DMS114 treated with DMSO at 0.1 percent for 48 hours (cell line): ENCODE measurements around the gene AFF1.

Source experiments
- DNase-seq: peaks from one replicate; lab custom pipeline; 2025; ENCODE audit not compliant: unreplicated experiment; lab: John Stamatoyannopoulos, UW

AFF1 gene

GRCh38 chr4:86934771-86935565 lies at the start of gene AFF1:
AFF1 (plus strand) TSS chr4:86935011; CDS start chr4:86948534, 13,523 bp downstream.
- peak; percentile 53 for DNase-seq

- no peak for DNase-seq
Observed at GRCh38 chr4:86890790-86891189, 44.0 kb upstream of the AFF1 start.

GRCh38 chr4:86891762-86892635 lies 42.8 kb upstream of the AFF1 start, which contains the start of gene C4orf36:
C4orf36 (minus strand) TSS chr4:86892422; CDS start chr4:86891520, 902 bp downstream.
- no peak for DNase-seq

- no peak for DNase-seq
Observed at GRCh38 chr4:86892636-86892960, 42.2 kb upstream of the AFF1 start.

GRCh38 chr4:86893136-86893535 lies 41.7 kb upstream of the AFF1 start:
- DNase-seq, result no peak

GRCh38 chr4:86894455-86894854 lies 40.4 kb upstream of the AFF1 start:
- DNase-seq, result no peak

GRCh38 chr4:86895692-86896488 lies 38.9 kb upstream of the AFF1 start:
- peak; percentile 35 for DNase-seq

GRCh38 chr4:86896596-86896995 lies 38.2 kb upstream of the AFF1 start:
- no peak for DNase-seq

GRCh38 chr4:86898562-86898961 lies 36.2 kb upstream of the AFF1 start:
- no peak for DNase-seq

GRCh38 chr4:86901864-86902263 lies 32.9 kb upstream of the AFF1 start:
- no peak for DNase-seq

GRCh38 chr4:86908251-86908657 lies 26.6 kb upstream of the AFF1 start:
- no peak for DNase-seq

GRCh38 chr4:86909546-86910295 lies 25.1 kb upstream of the AFF1 start:
- no peak for DNase-seq

GRCh38 chr4:86910369-86910768 lies 24.4 kb upstream of the AFF1 start:
- no peak for DNase-seq

GRCh38 chr4:86910820-86911684 lies 23.8 kb upstream of the AFF1 start:
- DNase-seq, result no peak

GRCh38 chr4:86916392-86916791 lies 18.4 kb upstream of the AFF1 start:
- DNase-seq, result no peak

- no peak for DNase-seq
Observed at GRCh38 chr4:86917212-86918039, 17.4 kb upstream of the AFF1 start.

- no peak for DNase-seq
Observed at GRCh38 chr4:86918539-86919072, 16.2 kb upstream of the AFF1 start.

GRCh38 chr4:86919561-86920223 lies 15.1 kb upstream of the AFF1 start:
- no peak for DNase-seq
